AG09309 (cell line): ENCODE measurements around the gene PTMS.
"Not testable (repeated sequence)": the region's sequence is repeated elsewhere in the genome, so short reads cannot be mapped to it uniquely, and the experiment has no call there.

Source experiments
- DNase-seq: peaks from one replicate; pipeline ENCODE4 v3.0.0-alpha.2; 2010; ENCODE audit warnings: low read depth
- H3K4me3 ChIP-seq: 2 replicates; pipeline ENCODE4 v1.5.1; 2011; ENCODE audit warnings: mild to moderate bottlenecking, low read depth, low read length, moderate library complexity; ENCODE audit not compliant: control insufficient read depth
- TF ChIP-seq, protein P1 (sequence below): IDR thresholded peaks from 2 replicates; pipeline ENCODE4 v1.5.1; 2011; ENCODE audit warnings: mild to moderate bottlenecking, low read depth, low read length, inconsistent platforms; ENCODE audit not compliant: insufficient read depth, control insufficient read depth; ENCODE audit errors: missing control alignments

The PTMS gene

GRCh38 chr12:6729186-6729585 lies 37.0 kb upstream of the PTMS start:
- no peak overlapping the region for H3K4me3 ChIP-seq
- TF ChIP-seq, protein P1, sequence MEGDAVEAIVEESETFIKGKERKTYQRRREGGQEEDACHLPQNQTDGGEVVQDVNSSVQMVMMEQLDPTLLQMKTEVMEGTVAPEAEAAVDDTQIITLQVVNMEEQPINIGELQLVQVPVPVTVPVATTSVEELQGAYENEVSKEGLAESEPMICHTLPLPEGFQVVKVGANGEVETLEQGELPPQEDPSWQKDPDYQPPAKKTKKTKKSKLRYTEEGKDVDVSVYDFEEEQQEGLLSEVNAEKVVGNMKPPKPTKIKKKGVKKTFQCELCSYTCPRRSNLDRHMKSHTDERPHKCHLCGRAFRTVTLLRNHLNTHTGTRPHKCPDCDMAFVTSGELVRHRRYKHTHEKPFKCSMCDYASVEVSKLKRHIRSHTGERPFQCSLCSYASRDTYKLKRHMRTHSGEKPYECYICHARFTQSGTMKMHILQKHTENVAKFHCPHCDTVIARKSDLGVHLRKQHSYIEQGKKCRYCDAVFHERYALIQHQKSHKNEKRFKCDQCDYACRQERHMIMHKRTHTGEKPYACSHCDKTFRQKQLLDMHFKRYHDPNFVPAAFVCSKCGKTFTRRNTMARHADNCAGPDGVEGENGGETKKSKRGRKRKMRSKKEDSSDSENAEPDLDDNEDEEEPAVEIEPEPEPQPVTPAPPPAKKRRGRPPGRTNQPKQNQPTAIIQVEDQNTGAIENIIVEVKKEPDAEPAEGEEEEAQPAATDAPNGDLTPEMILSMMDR: no peak
- no peak for DNase-seq

GRCh38 chr12:6730169-6730568 lies 36.0 kb upstream of the PTMS start:
- no peak for DNase-seq
- TF ChIP-seq, protein P1: no peak
- H3K4me3 ChIP-seq: no peak overlapping the region

DNA sequence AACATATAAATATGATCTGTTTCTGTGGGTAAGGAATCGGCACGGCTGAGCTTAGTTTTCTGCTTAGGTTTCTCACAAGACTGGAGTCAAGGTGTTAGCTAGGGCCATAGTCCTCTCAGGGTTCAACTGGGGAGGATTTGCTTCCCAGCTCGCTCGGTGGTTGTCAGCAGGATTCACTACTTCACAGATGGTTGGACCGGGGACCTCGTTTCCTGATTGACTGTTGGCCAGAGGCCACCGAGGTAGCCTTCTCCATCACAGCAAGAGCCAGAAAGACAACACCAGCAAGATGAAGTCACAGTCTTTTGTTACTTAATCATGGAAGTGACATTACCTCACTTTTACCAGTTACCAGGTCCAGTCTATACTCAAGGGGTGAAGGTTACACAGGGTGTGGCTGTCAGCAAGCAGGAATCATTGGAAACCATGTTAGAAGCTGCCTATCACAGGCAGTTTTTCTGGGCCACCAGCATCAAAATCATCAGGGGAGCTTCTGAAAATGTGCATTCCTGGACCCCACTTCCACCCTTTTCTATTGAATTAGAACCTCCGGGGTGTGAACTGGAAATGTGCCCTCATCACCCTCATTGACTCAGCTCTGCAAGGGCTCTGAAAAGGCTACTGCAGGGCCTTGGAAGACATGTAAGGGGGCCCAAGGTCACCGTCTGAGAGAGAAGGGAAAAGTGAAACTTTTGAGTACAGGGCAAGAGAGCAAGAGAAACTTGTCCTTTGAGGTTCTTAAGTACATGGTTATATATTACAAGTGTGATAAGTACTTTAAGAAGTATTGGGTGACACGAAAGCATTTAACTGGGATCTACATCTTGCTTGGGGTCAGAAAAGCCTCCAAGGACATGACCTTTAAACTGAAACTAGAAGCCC lies 31.4 kb upstream of the PTMS start:
- H3K4me3 ChIP-seq: no peak overlapping the region
- DNase-seq: no peak
- TF ChIP-seq, protein P1: no peak

GRCh38 chr12:6735448-6736191 lies 30.5 kb upstream of the PTMS start:
- no peak for DNase-seq
- TF ChIP-seq, protein P1: peak; percentile 78
- no peak overlapping the region for H3K4me3 ChIP-seq

GRCh38 chr12:6736754-6737153 lies 29.4 kb upstream of the PTMS start:
- no peak for DNase-seq
- no peak overlapping the region for H3K4me3 ChIP-seq
- TF ChIP-seq, protein P1: no peak

- H3K4me3 ChIP-seq, DNase-seq: not testable (repeated sequence)
Observed at GRCh38 chr12:6742080-6742479, 24.1 kb upstream of the PTMS start.

- TF ChIP-seq, protein P1: no peak
- H3K4me3 ChIP-seq: no peak overlapping the region
- DNase-seq: no peak
Observed at GRCh38 chr12:6742834-6743233, 23.3 kb upstream of the PTMS start.

DNA sequence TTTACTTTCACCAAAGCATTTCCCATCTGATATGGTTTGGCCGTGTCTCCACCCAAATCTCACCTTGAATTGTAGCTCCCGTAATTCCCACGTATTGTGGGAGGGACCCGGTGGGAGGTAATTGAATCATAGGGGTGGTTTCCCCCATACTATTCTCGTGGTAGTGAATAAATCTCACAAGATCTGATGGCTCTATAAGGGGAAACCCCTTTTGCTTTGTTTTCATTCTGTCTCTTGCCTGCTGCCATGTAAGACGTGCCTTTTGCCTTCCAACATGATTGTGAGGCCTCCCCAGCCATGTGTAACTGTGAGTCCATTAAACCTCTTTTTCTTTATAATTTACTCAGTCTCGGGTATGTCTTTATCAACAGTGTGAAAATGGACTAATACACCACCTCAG lies 22.9 kb upstream of the PTMS start:
- DNase-seq, H3K4me3 ChIP-seq: not testable (repeated sequence)
